CD4-positive, alpha-beta T cell treated with Interleukin-15 for 1 hour (primary cell): Measurements from ENCODE around the gene PMEL.
A peak's percentile ranks its signal among the peaks of the same experiment; 100 is the strongest.
"Not testable (repeated sequence)": the region's sequence is repeated elsewhere in the genome, so short reads cannot be mapped to it uniquely, and the experiment has no call there.

Experiments
- DNase-seq: peaks from one replicate; pipeline ENCODE4 v3.0.0-alpha.2; 2020

PMEL gene

GRCh38 chr12:55965941-55966407 lies at the start of gene PMEL:
PMEL (minus strand) TSS chr12:55966042; CDS start chr12:55966011, 31 bp downstream.
- no peak for DNase-seq

DNA sequence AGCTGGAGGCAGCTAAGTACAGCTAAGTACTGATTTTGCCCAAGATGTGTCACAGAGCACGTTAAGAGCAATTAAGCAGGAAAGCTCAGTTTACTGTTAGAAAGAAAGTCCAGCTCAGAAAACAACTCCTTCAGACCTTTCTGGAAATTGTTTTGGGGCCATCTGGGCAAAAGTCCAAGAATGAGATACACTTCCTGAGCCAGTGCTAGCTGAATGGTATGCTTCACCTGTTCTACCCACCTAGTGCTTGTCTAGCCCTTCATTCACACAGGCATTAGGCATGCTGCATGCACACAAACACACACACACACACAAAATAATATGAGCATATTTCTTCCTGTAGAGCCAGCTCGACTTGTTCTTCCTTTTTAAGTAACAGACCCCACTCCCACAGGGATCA lies 48.4 kb upstream of the PMEL start:
- DNase-seq = no peak

DNA sequence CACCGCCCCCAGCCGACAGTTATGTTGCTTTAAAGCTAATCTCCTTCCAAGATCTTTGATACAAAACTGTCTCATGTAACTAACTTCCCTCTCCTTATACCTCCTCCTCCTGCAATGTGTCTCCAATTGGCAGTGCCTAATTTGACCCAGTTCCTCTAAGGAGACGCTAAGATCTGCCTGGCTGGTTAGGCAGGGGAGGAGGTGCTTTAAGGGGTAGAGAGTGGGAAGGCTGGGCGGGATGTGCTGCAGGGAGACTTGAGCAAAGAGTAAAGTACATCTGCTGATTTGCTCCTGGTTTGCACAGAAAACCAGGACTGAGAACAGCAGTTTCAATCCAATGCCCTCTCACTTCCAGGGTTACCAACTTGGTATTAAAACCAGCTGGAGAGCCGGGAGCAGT lies 47.6 kb upstream of the PMEL start:
- no peak for DNase-seq

GRCh38 chr12:56011509-56012090 lies 45.8 kb upstream of the PMEL start:
- DNase-seq = no peak

DNA sequence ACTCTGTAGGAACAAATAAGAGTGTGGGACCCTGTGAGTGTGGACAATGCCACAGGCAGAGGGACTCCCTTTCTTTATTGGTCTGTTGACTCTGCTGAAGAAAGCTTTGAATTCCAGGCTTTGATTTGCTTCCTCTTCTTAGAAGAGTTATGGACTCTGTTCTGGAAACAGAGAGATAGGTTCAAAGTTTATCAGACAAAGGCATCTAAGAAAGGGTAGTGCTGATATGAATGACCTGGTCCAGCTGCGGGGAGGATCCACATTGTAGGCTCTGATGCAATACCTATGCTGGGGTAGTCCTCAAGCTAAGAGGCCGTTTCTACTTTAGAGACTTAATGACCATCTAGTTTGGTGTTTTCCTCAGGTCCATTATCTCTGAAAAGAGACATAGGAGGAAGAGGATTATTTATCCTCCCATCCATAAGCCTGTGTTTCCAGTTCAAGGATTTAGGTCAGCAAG lies 44.3 kb upstream of the PMEL start:
- DNase-seq = no peak

DNA sequence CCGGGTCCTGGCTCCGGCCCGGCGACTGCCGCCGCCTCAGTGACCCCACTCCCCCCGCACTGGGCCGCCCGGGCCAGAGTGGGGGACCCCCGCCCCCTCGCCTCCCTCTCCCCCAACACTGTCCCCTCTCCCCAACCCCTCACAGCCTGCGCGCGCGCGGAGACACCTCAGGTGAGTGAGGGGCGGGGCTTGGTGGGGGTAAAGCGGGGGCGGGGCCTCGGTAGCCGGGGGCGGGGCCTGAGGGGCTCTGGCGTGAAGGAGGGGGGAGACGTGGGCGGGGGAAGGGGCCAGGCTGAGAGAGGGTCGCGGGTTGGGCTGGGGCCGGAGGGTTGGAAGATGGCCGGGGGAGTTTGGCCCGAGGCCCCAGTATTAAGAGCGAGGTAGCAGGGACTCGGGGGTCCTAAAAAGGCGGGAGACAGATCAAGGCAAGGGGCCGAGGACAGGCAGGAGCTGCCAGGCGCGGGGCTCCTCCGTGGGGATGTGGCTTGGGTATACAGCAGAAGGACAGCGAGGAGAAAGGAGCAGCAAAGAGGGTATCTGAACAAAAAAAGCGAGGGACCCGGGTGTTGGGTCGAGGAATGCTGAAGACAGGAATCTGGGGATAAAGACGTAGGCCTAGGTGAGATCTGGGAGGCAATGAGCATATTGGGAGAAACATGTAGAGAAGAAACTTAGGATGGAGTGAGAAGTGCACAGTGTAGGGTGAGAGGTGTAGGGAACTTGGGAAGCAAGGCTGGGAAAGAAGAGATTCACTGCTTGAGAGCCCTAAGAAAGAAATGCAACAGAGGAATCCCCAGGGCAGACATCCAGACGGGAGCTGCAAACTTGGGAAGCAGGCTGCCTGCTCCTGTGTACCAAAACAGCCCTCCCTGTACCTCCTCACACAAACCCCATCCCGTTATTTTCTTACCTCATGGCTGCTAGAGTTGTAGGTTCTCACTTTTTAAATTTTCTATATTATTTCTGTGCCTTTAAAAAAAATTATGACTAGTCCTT lies 42.0 kb upstream of the PMEL start:
- DNase-seq = peak; percentile 49

DNA sequence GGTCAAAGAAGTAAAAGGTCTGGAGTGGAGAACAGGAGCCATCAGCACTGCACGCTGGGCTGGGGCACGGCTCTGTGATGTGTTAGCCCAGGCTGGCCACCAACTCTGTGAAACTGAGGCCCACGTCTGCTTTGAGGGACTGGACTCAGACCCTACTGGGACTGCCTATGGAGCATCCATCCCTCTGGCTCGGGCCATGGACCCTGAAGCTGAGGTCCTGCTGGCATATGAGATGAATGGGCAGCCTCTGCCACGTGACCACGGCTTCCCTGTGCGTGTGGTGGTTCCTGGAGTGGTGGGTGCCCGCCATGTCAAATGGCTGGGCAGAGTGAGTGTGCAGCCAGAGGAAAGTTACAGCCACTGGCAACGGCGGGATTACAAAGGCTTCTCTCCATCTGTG lies 38.4 kb upstream of the PMEL start:
- no peak for DNase-seq

DNA sequence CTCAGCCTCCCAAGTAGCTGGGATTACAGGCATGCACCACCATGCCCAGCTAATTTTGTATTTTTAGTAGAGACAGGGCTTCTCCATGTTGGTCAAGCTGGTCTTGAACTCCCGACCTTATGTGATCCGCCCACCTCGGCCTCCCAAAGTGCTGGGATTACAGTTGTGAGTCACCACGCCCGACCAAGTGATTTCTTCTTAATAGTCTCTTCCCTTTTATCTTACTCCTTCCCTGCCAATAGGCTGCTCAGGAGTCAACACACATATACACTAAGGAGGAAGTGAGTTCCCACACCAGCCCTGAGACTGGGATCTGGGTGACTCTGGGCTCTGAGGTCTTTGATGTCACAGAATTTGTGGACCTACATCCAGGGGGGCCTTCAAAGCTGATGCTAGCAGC lies 37.5 kb upstream of the PMEL start:
- DNase-seq = not testable (repeated sequence)

- no peak for DNase-seq
Observed at GRCh38 chr12:56001487-56002100, 35.8 kb upstream of the PMEL start.

- not testable (repeated sequence) for DNase-seq
Observed at GRCh38 chr12:55999999-56000540, 34.2 kb upstream of the PMEL start.

GRCh38 chr12:55999522-55999921 lies 33.7 kb upstream of the PMEL start:
- not testable (repeated sequence) for DNase-seq

- no peak for DNase-seq
Observed at GRCh38 chr12:55997535-55997859, 31.7 kb upstream of the PMEL start.

DNA sequence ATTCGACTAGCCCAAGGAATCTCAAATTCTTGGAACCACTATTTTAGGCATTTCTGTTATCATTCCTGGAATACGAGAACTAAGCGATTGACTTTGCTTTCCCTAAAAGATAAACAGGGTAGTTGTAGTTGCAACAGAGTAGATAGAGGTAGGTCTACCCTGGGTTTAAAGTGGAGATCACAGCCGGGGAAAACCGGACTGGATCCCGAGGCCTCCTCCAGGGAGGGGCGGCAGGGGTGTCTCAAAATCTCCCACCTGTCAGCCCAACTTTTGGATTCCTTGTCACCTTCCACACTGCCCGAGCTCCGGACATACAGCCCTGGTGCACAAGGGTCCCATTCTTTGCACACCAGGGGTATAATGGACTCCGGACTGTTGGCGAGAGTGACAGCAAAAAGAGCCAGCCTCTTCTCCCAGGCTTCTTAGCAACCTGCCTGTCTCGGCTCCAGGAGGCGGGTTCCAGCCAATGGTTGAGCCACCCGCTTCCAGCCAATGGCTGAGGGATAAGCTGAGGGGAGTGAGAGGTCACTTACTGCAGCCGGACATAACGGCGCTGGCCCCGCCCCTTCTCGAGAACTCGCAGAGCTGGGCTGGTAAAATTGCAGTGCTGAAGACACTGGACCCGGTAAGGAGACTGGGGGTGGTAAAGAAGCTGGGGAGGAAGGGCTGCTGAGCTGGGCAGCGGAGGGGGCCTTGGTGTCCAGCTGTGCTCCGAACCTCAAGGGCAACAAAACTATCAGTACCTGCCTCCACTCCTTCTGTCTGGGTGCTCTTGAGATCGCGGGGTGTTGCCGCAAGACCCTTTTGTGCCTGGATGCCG lies 31.1 kb upstream of the PMEL start, which contains the start of gene SUOX:
SUOX (plus strand) TSS at position 562 of the 820 bp plus-strand sequence. CDS start 4,946 bp downstream, outside the sequence.
- peak; percentile 84 for DNase-seq

- DNase-seq = peak; percentile 67
Observed at GRCh38 chr12:55996201-55996714, 30.4 kb upstream of the PMEL start.

DNA sequence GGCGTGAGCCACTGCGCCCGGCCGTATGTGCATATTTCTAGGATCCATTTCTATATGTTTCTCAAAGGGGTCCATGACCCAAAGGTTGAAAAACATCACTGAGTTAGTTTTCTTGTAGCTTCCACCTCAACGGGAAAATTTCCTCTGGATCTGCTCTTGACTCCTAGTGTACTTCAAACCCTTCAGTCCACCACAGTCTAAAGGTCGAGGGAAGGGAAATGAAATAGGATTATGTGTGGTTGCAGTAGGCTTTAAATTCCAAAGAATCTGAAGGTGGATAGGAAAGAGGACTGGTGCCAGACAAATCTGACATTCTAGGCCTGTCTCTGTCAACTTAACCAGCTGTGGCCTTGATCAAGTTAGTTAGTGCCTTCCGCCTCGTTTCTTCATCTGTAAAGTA lies 29.5 kb upstream of the PMEL start:
- DNase-seq = no peak

DNA sequence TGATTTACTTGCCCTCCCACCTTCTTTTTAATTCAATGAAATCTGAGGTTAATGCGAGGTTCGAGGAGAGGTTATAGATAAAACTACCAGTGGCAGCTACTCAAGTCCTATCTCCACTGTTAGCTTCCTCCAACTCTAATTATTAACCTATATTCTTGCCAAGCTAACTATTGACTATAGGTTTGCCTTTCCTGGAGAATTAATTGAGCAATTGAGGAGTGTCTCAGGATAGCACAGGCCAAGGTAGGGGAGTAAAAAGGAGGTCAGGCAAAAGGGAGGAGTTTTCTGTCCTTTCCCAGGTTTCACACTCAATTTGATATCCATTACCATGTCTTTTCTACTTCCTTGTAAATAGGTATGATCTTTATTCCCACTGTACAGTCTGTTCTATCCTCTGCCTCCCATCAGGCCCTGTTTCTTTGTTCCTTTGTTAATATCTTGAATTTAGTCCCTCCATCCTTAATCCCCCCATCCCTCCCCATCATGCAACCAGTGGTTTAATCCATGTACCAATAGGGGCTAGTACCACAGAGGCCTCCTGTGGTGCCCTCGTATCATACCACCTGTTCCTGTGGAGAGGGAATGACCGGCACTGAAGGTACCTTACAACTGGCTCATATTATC lies 27.5 kb upstream of the PMEL start:
- DNase-seq = no peak

DNA sequence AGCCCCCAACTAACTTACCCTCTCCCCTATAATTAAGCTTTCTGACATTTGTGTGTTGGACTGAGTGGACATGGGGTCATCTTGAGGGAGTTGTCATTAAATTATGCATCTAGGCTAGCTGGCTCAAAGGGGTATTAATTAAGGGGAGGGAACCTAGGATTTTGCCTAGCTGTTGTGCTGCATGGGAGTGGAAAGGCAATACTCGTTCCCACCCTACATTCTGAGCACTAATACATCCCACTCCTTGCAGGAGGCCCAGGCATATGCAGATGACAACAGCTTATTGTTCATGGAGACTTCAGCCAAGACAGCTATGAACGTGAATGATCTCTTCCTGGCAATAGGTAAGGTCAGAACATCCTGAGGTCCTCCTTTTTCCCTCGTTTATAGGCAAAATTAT lies 25.3 kb upstream of the PMEL start:
- DNase-seq = no peak

DNA sequence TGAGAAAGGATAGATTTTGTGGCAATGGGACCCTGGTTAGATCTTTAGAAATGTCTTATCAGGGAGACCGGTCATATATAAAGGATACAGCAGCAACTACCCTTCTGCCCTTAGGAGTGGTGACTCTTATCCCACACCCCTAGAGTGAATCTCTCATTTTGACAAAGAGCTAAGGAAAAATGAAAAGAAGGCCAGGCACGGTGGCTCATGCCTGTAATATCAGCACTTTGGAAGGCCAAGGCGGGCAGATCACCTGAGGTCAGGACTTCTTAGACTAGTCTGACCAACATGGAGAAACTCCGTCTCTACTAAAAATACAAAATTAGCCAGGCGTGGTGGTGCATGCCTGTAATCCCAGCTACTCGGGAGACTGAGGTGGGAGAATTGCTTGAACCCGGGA lies 20.1 kb upstream of the PMEL start:
- not testable (repeated sequence) for DNase-seq

DNA sequence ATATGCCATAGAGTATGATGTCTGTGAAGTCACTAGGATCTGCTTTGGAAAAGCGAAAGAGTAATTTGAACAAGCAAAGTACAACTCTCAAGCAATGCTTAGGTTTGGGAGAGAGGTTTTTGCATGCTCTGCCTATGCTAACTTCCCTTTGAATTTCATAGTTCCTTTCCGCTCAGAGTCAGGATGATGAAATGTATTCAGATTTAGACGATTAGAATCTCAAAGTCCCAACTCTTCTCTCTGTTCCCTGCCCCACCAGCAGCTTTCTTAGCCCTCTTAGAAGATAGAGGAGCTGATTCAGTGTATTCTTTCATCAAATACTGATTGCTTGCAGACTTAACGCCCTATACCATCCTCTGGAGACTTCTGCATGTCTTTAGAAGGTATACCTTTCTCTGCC lies 19.5 kb upstream of the PMEL start:
- DNase-seq = no peak

DNA sequence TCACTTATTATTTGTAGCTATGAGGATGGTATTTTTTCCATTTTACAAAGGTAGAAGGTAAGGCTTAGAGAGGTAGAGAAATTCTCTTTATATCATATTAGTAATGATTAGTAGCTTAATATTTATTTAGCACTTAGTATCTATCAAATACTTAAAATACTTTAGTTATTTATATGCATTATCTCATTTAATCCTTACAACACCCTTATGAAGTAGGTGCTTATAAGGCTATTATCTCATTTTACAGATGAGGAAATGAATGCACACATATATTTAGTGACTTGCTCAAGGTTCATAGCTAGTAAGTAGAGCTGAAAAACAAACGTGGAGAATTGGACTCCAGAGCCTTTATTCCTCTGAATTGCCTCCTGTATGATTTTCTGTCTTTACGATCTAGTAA lies 19.0 kb upstream of the PMEL start:
- DNase-seq = no peak

DNA sequence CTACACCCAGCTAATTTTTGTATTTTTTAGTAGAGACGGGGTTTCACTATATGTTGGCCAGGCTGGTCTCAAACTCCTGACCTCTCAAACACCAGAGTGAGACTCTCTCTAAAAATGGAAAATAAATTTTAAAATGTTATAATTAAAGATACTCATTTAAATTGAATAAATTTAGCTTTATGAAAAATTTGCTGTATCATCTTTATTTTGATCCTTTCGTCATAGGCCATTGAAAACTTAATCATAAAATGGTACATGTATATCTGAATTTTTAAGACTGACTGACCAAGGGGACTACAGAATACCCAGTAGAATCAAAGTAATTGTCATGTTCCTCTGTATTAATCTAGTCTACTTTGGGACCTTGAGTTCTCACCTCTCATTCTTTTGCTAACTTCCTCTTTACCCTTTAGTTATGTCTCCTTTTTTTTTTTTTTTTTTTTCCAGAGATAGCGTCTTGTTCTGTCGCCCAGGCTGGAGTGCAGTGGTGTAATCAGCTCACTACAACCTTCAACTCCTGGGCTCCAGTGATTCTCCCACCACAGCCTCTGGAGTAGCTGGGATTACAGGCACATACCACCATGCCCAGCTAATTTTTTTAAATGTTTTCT lies 17.5 kb upstream of the PMEL start:
- DNase-seq = no peak
